CD4-positive, alpha-beta T cell treated with Interleukin-15 for 1 hour (primary cell): ENCODE data around the gene TSPYL6.

Source experiments
- DNase-seq: peaks from one replicate; pipeline ENCODE4 v3.0.0-alpha.2; 2020

The TSPYL6 gene

GRCh38 chr2:54255230-54256090 lies 569 bp downstream of the TSPYL6 start:
- DNase-seq: no peak

- DNase-seq: no peak
Observed at GRCh38 chr2:54254180-54254579, 1.8 kb downstream of the TSPYL6 start.

- DNase-seq: no peak
Observed at GRCh38 chr2:54249629-54250028, 6.4 kb downstream of the TSPYL6 start.

- DNase-seq: no peak
Observed at GRCh38 chr2:54247115-54247514, 8.9 kb downstream of the TSPYL6 start.

- no peak for DNase-seq
Observed at GRCh38 chr2:54240515-54241469, 15.2 kb downstream of the TSPYL6 start.

GRCh38 chr2:54239427-54239826 lies 16.6 kb downstream of the TSPYL6 start:
- DNase-seq: no peak

- DNase-seq: no peak
Observed at GRCh38 chr2:54237428-54237827, 18.6 kb downstream of the TSPYL6 start.

GRCh38 chr2:54233832-54234649 lies 22.0 kb downstream of the TSPYL6 start:
- no peak for DNase-seq

GRCh38 chr2:54228945-54229344 lies 27.1 kb downstream of the TSPYL6 start:
- DNase-seq: no peak

GRCh38 chr2:54227798-54228197 lies 28.2 kb downstream of the TSPYL6 start:
- DNase-seq: no peak

- no peak for DNase-seq
Observed at GRCh38 chr2:54226260-54226659, 29.8 kb downstream of the TSPYL6 start.

- no peak for DNase-seq
Observed at GRCh38 chr2:54224997-54225396, 31.0 kb downstream of the TSPYL6 start.

- no peak for DNase-seq
Observed at GRCh38 chr2:54213082-54213481, 42.9 kb downstream of the TSPYL6 start.

- no peak for DNase-seq
Observed at GRCh38 chr2:54212456-54212855, 43.6 kb downstream of the TSPYL6 start.

- no peak for DNase-seq
Observed at GRCh38 chr2:54209379-54209778, 46.6 kb downstream of the TSPYL6 start.

- no peak for DNase-seq
Observed at GRCh38 chr2:54208364-54209240, 47.4 kb downstream of the TSPYL6 start.

GRCh38 chr2:54207666-54208195 lies 48.3 kb downstream of the TSPYL6 start:
- DNase-seq: no peak

GRCh38 chr2:54206596-54206995 lies 49.4 kb downstream of the TSPYL6 start:
- no peak for DNase-seq

- DNase-seq: no peak
Observed at GRCh38 chr2:54204476-54204875, 51.6 kb downstream of the TSPYL6 start.
